ENCODE data around the gene IDI2. TPM values are rescaled to one million over a fixed set of nuclear protein-coding genes. Genes with fewer than 3 reads are reported as not detected.

Gene IDI2
- total and polyA plus RNA-seq, 12 donors = 0.07 to 0.28 TPM; not detected in 10

- H3K36me3 ChIP-seq (replicated peaks in 1 of 2) = peaks cover 0 to 4% of the 10 kb centered on the region in 2 donors
- no peak overlapping the region for H3K27ac ChIP-seq
- H3K4me3 ChIP-seq = no peak overlapping the region
- no peak for DNase-seq
- no peak for TF ChIP-seq POLR2A (IDR thresholded peaks at IDR 0.05)
- TF ChIP-seq, protein P1, sequence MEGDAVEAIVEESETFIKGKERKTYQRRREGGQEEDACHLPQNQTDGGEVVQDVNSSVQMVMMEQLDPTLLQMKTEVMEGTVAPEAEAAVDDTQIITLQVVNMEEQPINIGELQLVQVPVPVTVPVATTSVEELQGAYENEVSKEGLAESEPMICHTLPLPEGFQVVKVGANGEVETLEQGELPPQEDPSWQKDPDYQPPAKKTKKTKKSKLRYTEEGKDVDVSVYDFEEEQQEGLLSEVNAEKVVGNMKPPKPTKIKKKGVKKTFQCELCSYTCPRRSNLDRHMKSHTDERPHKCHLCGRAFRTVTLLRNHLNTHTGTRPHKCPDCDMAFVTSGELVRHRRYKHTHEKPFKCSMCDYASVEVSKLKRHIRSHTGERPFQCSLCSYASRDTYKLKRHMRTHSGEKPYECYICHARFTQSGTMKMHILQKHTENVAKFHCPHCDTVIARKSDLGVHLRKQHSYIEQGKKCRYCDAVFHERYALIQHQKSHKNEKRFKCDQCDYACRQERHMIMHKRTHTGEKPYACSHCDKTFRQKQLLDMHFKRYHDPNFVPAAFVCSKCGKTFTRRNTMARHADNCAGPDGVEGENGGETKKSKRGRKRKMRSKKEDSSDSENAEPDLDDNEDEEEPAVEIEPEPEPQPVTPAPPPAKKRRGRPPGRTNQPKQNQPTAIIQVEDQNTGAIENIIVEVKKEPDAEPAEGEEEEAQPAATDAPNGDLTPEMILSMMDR (IDR thresholded peaks at IDR 0.05) = no peak
- 91 to 93% (median 92%) methylated on average over 7 of the region's 7 CpGs for WGBS, 4 donors
- no peaks in the 10 kb centered on the region for H3K9me3 ChIP-seq (replicated peaks in 1 of 3)
- H3K27me3 ChIP-seq = no peaks in the 10 kb centered on the region
- intact Hi-C loops (cut with DNase I) = no loop called here
- H3K4me1 ChIP-seq (replicated peaks in 1 of 2) = peaks cover 10 to 17% of the 10 kb centered on the region in 2 donors
Observed at GRCh38 chr10:1061930-1062774, 36.5 kb upstream of the IDI2 start.

GRCh38 chr10:1059902-1060301 is 34.2 kb upstream of the IDI2 start:
- Histone ChIP-seq H3K4me1 (replicated peaks in 1 of 2) (peaks cover 12 to 26% of the 10 kb centered on the region in 2 donors), H3K27me3 (no peaks in the 10 kb centered on the region), H3K27ac (no peak overlapping the region), H3K4me3 (no peak overlapping the region), H3K36me3 (replicated peaks in 1 of 2) (peaks cover 0 to 4% of the 10 kb centered on the region in 2 donors), H3K9me3 (replicated peaks in 1 of 3) (no peaks in the 10 kb centered on the region)
- WGBS, 4 donors = 94 to 98% (median 95%) methylated on average over 5 to 8 of the region's 8 CpGs
- TF ChIP-seq POLR2A (IDR thresholded peaks at IDR 0.05) = no peak
- TF ChIP-seq, protein P1 (IDR thresholded peaks at IDR 0.05) = no peak
- DNase-seq = no peak
- intact Hi-C loops (cut with DNase I) = no loop called here

- Histone ChIP-seq H3K27ac (peak overlapping the region in 4 of 5 donors; percentile 34 to 100 (median 99)), H3K4me1 (replicated peaks in 1 of 2) (peaks cover 16 to 35% of the 10 kb centered on the region in 2 donors), H3K36me3 (replicated peaks in 1 of 2) (no peaks in the 10 kb centered on the region), H3K4me3 (peak overlapping the region in 1 of 4 donors; percentile 86), H3K9me3 (replicated peaks in 1 of 3) (no peaks in the 10 kb centered on the region), H3K27me3 (no peaks in the 10 kb centered on the region)
- intact Hi-C loops (cut with DNase I) = no loop called here
- peak in 1 of 2 donors; percentile 53 for TF ChIP-seq POLR2A (IDR thresholded peaks at IDR 0.05)
- TF ChIP-seq, protein P1 (IDR thresholded peaks at IDR 0.05) = no peak
- peak in 2 of 7 donors; percentile 69 to 71 for DNase-seq
- WGBS, 4 donors = 30 to 41% (median 39%) methylated on average over 7 of the region's 7 CpGs
Observed at GRCh38 chr10:1058017-1058416, 32.4 kb upstream of the IDI2 start.

DNA sequence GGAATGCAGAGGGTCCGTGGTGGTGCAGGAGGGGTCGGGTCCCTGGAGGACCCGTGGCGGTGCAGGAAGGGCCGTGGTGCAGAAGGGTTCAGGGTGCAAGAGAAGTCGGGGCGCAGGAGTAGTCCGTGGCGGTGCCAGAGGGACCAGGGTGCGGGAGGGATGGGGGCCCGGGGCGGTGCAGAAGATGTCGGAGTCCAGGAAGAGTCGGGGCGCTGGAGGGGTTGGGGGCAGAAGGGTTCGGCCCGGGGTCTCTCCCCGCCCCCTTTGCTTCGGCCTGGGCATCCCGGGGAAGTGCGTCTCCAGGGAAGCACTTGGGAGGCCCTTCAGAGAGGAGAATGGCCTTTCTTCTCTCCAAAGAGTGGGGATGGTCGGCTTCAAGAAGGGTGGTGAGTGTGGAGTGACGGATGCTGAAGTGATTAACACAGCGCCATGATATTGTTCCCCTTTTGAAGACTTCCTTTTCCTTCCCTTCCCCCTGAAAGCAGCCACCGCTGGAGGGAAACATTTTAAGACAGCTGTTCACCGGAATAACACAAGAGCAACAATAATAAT is 31.5 kb upstream of the IDI2 start:
- H3K9me3 ChIP-seq (replicated peaks in 1 of 3) = no peaks in the 10 kb centered on the region
- TF ChIP-seq POLR2A (IDR thresholded peaks at IDR 0.05) = no peak
- TF ChIP-seq, protein P1 (IDR thresholded peaks at IDR 0.05) = no peak
- peaks cover 16 to 35% of the 10 kb centered on the region in 2 donors for H3K4me1 ChIP-seq (replicated peaks in 1 of 2)
- H3K27me3 ChIP-seq = no peaks in the 10 kb centered on the region
- intact Hi-C loops (cut with DNase I) = no loop called here
- H3K27ac ChIP-seq = peak overlapping the region; percentile 34 to 100 (median 99)
- no peaks in the 10 kb centered on the region for H3K36me3 ChIP-seq (replicated peaks in 1 of 2)
- 0 to 2% (median 1%) methylated on average over 13 to 26 of the region's 26 CpGs for WGBS, 4 donors
- no peak for DNase-seq
- peak overlapping the region; percentile 77 to 95 (median 90) for H3K4me3 ChIP-seq

All from adrenal gland (tissue), 12 donors.